ENCODE results near the gene INO80E. TPM values are rescaled to one million over a fixed set of nuclear protein-coding genes. Genes with fewer than 3 reads are reported as not detected.

Gene INO80E
- total RNA-seq, 1 donor from 2014 or later, result 71.4 TPM

DNA sequence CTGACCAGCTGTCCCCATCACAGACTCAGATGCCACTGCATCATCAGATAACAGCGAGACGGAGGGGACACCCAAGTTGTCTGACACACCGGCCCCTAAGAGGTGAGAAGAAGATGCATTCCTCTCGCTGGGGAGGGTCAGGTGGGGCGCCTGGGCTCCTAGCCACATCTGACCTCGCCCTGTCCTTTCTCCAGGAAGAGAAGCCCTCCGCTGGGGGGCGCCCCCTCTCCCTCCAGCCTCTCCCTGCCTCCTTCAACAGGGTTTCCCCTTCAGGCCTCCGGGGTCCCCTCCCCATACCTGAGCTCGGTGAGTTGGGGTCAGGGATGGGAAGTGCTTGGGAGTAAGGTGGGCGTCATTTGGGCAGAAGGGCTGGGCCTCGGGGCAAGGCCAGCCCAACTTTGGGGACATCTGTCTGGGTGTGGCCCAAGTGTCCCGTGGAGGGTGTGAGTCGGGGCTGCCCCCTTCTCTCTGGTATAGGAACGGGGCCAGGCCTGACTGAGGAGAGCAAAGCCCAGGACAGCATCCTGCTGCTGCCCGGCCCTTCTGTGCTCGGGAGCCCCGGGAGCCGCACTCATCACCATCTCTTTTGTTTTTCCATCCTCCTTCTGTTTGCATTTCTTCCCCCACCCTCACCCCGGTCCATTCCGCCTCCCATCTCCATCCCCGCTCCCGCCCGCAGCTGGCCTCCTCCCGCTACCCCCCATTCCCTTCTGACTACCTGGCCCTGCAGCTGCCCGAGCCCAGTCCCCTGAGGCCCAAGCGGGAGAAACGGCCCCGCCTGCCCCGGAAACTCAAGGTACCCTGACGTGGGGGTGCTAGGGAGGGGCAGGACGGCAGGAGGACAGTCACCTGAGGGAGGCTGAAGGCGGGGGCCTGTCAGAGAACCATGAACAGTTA is 4.9 kb downstream of the INO80E start:
- H3K4me1 Mint-ChIP-seq (ENCODE audit: low read depth, unreplicated experiment), result peaks cover 21% of the 10 kb centered on the region
- H3K4me3 Mint-ChIP-seq (ENCODE audit: unreplicated experiment), result peak overlapping the region; percentile 52
- TF ChIP-seq, protein P1, sequence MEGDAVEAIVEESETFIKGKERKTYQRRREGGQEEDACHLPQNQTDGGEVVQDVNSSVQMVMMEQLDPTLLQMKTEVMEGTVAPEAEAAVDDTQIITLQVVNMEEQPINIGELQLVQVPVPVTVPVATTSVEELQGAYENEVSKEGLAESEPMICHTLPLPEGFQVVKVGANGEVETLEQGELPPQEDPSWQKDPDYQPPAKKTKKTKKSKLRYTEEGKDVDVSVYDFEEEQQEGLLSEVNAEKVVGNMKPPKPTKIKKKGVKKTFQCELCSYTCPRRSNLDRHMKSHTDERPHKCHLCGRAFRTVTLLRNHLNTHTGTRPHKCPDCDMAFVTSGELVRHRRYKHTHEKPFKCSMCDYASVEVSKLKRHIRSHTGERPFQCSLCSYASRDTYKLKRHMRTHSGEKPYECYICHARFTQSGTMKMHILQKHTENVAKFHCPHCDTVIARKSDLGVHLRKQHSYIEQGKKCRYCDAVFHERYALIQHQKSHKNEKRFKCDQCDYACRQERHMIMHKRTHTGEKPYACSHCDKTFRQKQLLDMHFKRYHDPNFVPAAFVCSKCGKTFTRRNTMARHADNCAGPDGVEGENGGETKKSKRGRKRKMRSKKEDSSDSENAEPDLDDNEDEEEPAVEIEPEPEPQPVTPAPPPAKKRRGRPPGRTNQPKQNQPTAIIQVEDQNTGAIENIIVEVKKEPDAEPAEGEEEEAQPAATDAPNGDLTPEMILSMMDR (IDR thresholded peaks at IDR 0.05; ENCODE audit: partially characterized antibody, unreplicated experiment), result no peak
- H3K36me3 Mint-ChIP-seq (ENCODE audit: unreplicated experiment), result no peaks in the 10 kb centered on the region
- peaks cover 7% of the 10 kb centered on the region for H3K9me3 Mint-ChIP-seq (ENCODE audit: unreplicated experiment)
- peaks cover 9% of the 10 kb centered on the region for H3K27me3 Mint-ChIP-seq (ENCODE audit: unreplicated experiment)
- no peak overlapping the region for H3K27ac Mint-ChIP-seq (ENCODE audit: unreplicated experiment)
- DNase-seq, result peak; percentile 48

DNA sequence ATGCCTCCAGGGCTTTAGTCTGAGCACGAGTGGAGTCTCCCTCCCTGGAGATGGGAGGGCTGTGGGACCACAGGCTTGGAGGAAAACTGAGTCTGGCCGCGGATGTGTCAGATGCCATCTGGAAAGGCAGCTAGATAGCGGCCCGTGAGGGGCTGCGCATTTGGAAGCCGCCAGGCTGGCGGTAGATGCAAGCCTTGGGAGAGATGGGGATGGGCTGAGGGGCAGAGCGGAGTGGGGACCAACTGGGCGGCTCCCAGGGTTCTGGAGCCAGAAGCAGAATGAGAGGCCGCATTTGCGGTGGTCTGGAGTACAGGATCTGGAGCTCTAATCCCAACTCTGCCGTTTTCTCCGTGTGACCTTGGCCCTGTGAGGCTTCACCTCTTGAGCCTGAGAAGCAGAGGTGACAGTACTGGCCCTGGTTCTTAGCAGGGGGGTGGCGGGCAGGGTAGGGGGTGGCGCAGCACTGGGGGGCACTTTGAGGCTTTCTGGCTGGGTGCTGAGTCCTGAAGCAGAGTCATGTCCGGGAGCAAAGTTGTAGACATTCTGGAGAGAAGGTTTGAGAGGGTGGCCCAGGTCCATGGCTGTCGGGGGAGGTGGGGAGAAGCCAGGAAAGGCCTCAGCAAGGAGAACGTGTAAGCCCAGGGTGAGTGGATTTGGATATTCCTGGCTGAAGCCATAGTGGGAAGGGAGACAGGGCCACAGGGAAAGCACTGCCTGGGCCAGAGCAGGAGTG is 6.7 kb downstream of the INO80E start:
- Mint-ChIP-seq H3K27me3 (ENCODE audit: unreplicated experiment) (peaks cover 9% of the 10 kb centered on the region), H3K27ac (ENCODE audit: unreplicated experiment) (peak overlapping the region; percentile 48), H3K4me1 (ENCODE audit: low read depth, unreplicated experiment) (peaks cover 20% of the 10 kb centered on the region), H3K4me3 (ENCODE audit: unreplicated experiment) (no peak overlapping the region), H3K9me3 (ENCODE audit: unreplicated experiment) (peaks cover 7% of the 10 kb centered on the region), H3K36me3 (ENCODE audit: unreplicated experiment) (no peaks in the 10 kb centered on the region)
- DNase-seq, result no peak
- TF ChIP-seq, protein P1 (IDR thresholded peaks at IDR 0.05; ENCODE audit: partially characterized antibody, unreplicated experiment), result no peak

DNA sequence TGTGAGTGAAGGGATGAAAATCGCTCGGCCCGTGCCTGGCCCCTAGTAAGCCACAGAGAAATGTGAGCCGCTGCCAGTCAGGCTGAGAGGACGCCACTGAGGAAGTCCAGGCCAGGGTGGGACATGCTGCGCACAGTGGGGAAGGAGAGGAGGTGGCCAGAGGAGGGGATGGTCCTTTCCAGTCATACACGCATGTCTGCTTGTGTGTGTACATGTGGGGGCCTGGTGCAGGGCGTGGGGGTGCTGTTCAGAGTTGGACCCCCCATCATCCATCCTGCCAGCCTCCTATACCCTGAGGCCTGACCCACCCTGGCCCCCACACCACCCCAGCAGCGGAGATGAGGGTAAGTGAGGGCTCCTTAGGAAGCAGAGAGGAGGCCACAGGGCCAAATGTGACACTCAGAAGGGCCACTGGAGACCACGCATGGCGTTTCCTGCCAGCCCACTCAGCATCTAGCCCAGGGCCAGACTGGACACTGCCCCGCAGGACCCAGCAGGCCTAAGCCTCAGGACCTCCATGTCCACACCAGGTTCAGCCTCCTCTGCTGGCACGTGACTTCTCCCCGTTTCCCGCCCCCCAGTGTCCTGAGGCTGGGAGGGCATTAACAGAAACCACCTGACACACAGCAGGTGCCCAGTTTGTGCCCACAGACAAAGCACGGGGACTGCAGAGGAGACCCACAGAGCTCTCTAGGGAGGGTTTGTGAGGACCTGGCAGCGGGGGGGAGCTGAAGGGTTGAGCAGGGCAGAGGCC is 7.8 kb downstream of the INO80E start:
- Mint-ChIP-seq H3K36me3 (ENCODE audit: unreplicated experiment) (no peaks in the 10 kb centered on the region), H3K4me1 (ENCODE audit: low read depth, unreplicated experiment) (peaks cover 20% of the 10 kb centered on the region), H3K4me3 (ENCODE audit: unreplicated experiment) (no peak overlapping the region), H3K27me3 (ENCODE audit: unreplicated experiment) (peaks cover 13% of the 10 kb centered on the region), H3K9me3 (ENCODE audit: unreplicated experiment) (peaks cover 9% of the 10 kb centered on the region), H3K27ac (ENCODE audit: unreplicated experiment) (no peak overlapping the region)
- TF ChIP-seq, protein P1 (IDR thresholded peaks at IDR 0.05; ENCODE audit: partially characterized antibody, unreplicated experiment), result no peak
- no peak for DNase-seq

DNA sequence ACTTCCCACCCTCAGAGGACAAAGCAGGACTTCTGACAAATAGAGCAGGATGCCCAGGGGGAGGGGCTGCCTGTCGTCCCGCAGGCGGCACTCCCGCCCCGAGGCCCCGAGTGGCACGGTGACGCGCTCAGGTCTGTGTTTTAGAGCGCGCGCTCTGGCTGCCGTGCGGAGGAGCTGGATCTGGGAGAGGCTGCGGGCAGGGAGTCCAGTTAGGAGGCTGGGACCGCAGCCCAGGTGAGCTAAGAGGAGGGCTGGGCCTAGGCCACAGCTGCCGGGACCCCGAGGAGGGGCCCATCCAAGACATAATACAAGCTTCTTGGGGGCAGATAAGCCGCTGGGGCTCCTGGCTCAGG is 8.4 kb downstream of the INO80E start:
- Mint-ChIP-seq H3K9me3 (ENCODE audit: unreplicated experiment) (peaks cover 9% of the 10 kb centered on the region), H3K27ac (ENCODE audit: unreplicated experiment) (no peak overlapping the region), H3K4me3 (ENCODE audit: unreplicated experiment) (no peak overlapping the region), H3K4me1 (ENCODE audit: low read depth, unreplicated experiment) (peaks cover 20% of the 10 kb centered on the region), H3K36me3 (ENCODE audit: unreplicated experiment) (no peaks in the 10 kb centered on the region), H3K27me3 (ENCODE audit: unreplicated experiment) (peaks cover 15% of the 10 kb centered on the region)
- DNase-seq, result no peak
- TF ChIP-seq, protein P1 (IDR thresholded peaks at IDR 0.05; ENCODE audit: partially characterized antibody, unreplicated experiment), result no peak
